HG03457 (cell line): ENCODE data around the gene SAPCD2.
"Not testable (repeated sequence)": the region's sequence is repeated elsewhere in the genome, so short reads cannot be mapped to it uniquely, and the experiment has no call there.

Experiments used
- ATAC-seq: cut with Tn5 transposase; IDR thresholded peaks from one replicate; pipeline ENCODE4 v1.9.1; 2021; ENCODE audit warnings: moderate number of reproducible peaks; ENCODE audit not compliant: unreplicated experiment

SAPCD2 gene

GRCh38 chr9:137033481-137033880 lies 36.9 kb downstream of the SAPCD2 start:
- ATAC-seq = not testable (repeated sequence)

DNA sequence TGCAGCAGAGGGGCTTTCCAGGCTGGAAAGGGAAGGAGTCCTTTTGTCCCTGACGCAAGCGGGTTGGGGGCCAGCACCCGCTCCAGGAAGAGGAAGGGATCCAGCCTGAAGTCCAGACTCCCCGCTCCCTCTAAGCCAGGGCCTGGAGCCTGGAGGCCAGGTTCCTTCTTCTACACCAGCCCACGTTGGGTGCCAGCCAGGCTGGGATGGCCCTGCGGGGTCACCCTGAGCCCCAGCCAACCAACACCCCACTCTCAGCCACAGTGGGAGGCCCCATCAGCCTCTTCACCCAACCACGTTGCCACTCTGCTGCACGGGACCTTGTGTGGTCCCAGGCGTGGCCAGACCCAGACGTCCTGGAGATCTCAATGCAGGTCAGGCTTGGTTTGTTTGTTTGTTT lies 37.5 kb downstream of the SAPCD2 start:
- no peak for ATAC-seq

- no peak for ATAC-seq
Observed at GRCh38 chr9:137031904-137032640, 38.3 kb downstream of the SAPCD2 start, which contains the start of gene FUT7. TSS of gene FUT7 (minus strand) at chr9:137032088. CDS start at chr9:137031991, 97 bp downstream.

- no peak for ATAC-seq
Observed at GRCh38 chr9:137030538-137031527, 39.5 kb downstream of the SAPCD2 start.

DNA sequence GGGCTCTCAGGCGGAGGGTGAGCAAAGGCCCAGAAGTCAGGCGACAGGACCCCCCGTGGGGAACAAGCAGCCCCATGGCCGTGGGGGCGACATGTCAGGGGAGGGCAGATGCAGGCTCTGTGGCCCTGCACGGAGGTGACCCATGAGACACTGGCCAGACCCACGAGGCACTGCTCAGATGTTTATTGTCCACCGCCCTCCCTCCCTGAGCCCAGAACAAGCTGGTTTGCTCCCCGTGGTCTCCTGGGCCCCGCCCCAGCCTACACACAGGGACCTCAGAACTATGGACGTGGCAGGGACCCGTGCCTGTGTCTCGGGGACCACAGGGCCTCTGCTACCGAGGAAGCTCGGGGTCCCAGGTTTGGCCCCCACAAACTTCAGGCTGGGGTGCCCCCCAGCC lies 40.4 kb downstream of the SAPCD2 start:
- no peak for ATAC-seq

DNA sequence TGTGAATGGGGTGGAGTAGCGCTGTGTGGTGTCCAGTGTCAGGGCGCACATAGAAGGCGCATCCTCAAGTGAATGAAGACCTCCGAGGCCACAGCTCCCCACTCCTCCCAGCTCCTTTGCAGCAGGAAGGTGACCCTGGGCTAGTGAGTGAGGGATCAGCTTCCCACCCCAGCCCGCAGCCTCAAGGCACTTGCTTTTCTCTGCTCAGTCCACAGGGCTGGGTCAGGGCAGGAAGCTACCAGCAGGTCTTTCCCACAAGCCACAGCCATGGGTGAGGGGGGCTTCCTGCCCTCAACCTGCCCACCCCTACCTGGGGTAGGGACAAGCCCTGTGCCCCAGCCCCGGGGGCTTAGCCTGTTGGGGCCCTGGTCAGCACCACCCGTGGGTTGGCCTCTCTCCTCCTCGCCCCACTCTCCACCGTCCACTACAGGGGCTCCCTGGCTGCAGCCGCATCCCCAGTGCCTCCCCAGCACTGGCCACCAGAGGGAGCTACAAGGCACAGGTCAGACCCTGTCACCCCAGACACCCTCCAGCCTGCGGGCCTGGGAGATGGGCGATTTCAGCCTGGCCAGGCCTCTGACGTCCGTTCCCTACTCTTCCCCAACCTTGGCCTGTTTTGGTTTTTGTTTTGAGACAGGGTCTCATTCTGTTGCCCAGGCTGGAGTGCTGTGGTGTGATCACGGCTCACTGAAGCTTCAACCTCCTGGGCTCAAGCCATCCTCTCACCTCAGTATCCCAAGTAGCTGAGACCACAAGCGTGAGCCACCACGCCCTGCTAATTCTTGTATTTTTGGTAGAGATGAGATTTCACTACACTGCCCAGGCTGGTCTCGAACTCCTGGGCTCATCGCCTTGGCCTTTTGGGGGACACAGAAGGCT lies 41.1 kb downstream of the SAPCD2 start:
- no peak for ATAC-seq

DNA sequence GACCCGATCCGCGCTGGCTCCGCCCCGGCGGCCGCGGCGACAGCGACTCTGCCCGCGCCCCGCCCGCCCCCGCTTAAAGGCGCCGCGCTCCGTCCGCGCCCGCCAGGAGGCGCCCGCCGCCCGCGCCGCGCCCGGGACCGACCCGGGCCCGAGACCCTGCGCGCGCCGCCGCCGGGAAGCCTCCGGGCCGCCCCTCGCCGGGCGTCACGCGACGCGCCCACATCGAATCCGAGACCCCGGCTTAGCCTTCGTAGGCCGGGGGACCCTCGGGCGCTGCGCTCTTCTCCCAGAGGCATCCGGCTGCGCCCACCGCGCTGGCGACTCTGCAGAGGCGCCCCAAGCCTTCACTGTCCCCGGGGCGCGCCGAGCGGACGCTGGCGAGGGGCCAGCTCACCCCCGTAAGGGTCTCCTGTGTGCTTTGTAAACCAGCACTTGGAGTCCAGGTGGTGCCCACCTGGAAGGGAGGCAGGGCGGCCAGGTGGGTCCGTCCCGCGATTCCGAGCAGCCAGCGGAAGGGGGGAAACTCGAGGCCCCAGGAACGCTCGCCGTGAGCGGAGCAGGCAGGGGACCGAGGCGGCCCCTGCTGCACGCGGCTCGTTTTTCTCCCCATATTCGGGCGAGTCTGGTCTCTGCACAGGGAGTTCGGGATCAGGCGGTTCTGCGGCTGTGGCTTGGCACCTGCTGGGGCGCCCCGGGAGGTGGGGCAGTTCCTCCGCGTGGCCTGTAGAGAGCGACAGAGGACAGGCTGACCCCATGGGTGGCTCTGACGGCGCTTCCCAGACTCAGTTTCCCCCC lies 41.9 kb downstream of the SAPCD2 start:
- ATAC-seq = no peak

DNA sequence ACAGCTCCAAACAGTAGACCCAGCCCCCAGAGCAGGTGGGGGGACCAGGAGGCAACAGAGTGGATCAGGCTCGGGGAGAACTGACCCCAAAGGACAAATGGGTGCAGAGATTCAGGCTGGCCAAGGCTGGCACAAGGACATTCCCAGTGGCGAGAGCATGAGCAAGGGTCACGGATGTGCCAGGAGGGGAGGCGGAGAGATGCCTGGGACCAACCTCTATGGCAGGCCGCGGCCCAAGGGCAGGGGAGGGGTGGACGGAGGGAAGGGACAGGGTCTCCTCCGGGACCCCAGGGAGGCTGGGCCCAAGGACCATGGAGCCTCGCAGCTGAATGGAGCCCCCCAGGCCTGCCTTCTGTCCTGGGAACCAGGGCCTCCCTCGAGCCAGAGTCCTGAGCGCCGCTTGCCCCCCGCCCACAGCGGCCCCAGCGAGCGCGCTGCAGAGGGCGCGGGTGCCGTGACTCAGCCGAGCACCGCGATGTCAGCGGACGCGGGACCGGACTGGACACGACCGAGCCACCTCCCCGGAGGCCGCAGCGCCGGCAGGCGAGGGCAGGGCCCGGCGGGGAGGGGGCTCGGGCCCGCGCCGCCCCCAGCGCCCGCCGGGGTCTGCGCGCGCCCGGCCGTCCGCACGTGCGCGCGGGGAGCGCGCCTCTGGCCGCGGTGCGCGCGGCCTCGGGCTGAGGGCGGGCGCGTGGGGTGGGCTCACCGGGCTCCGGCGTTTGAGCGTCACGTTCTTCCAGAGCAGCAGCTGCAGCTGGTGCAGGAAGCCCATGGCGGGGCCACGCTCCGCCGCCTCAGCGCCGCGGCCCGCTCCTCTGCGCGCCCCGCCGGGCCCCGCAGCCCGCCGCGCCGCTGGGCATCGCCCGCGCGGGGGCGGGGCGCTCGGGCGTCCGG lies 42.7 kb downstream of the SAPCD2 start, which contains the start of gene ABCA2:
ABCA2 (minus strand) TSS at position 869 of the 894 bp plus-strand sequence; CDS start at position 772, 97 bp downstream.
- ATAC-seq = no peak

- no peak for ATAC-seq
Observed at GRCh38 chr9:137026828-137027227, 43.5 kb downstream of the SAPCD2 start.

- ATAC-seq = no peak
Observed at GRCh38 chr9:137026384-137026783, 44.0 kb downstream of the SAPCD2 start.

DNA sequence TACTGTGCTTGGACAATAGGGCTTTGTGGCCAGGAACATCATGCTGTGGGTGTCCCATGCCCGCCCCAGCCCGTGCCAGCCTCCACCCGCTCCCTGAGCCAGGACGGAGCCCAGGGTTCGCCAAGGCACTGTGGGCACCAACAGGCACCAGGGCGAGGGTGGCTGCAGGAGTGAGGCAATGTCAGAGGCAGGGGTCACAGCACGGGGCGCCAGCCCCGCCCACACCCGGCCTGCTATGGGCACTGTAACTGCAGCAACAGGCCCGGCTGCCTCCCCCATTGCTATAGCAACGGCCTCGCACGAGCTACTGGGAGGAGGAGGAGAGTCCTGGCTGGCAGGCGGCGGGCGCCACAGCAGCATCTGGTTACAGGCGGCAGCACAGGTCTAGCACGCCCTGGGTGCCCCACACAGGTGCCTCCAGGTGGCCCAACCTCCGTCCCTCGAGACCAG lies 44.8 kb downstream of the SAPCD2 start:
- no peak for ATAC-seq

DNA sequence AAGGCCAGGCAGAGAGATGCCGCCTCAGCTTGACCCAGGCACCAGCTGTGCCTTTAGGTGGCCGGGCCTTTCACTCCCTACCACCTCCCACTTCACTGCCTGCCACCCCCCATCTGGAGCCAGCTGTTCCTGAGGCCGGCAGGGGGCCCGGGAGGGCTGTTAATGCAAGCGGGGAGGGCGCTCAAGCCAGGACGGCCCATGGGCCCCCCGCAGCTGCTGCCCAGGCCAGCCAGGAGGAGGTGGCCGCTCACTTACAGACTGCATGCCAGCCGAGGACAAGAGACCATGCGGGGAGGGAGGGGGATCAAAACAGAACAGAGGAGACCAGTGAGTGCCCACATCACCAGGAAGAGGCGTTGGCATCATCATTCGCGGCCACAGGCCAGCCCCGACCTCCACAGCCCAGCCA lies 46.8 kb downstream of the SAPCD2 start:
- no peak for ATAC-seq

DNA sequence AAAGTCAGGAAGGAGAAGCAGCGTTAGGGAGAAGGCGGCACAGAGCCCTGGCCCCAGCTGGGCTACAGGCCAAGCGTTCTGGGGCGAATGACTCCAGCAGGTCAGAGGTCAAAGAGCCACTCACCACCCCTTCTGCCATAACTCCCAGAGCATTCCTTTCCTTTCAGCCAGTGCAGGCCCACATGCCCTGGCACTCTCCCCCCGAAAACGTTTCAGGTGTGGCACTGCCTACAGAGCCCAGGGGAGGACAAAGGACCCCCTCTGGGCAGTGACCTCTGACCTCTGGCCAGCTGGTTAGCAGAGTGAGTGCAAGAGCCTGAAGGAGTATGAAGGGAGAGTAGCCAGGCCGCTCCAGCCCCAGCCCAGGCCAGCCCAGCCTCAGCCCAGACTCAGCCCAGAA lies 47.2 kb downstream of the SAPCD2 start:
- no peak for ATAC-seq

GRCh38 chr9:137022662-137023008 lies 47.7 kb downstream of the SAPCD2 start:
- ATAC-seq = no peak

- ATAC-seq = no peak
Observed at GRCh38 chr9:137021979-137022661, 48.2 kb downstream of the SAPCD2 start.

GRCh38 chr9:137021568-137021978 lies 48.8 kb downstream of the SAPCD2 start:
- no peak for ATAC-seq

- ATAC-seq = no peak
Observed at GRCh38 chr9:137020771-137021567, 49.4 kb downstream of the SAPCD2 start.
